ENCODE data around the gene TTC21B. TPM values are rescaled to one million over a fixed set of nuclear protein-coding genes. Genes with fewer than 3 reads are reported as not detected.

TTC21B gene
- total and polyA plus RNA-seq, 10 of the 15 experiments (the other 5 are each of a cell fraction or from before 2014, with no cell fraction given): 2.7 to 22.4 (median 11.3) TPM

DNA sequence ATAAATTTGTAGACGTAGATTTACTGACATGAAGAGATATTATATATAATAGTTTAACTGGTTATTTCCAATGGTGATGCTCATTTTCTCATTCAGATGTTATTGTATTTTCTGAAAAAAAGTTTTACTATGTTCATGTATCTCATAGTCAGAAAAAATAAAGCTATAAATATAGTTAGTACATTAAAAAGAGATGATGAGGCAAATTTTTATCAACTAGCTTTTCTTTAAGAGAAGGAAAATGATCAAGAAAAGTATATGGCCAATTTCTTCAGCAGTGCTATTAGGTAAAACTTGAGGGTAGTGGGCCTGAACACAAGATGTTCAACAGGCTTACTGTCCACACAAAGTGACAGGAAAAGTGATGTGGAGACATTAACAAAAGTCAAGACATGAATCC lies 11.7 kb downstream of the TTC21B start:
- intact Hi-C loops (cut with micrococcal nuclease; ENCODE audit: unreplicated experiment) (no loop called here), in situ Hi-C loops (cut with MboI) (no loop called here)
- H3K9ac ChIP-seq (ENCODE audit: control insufficient read depth, insufficient read depth, low read length): no peak overlapping the region
- no peaks in the 10 kb centered on the region for H4K20me1 ChIP-seq (ENCODE audit: control insufficient read depth, insufficient read depth)
- ATAC-seq (no peak), DNase-seq (ENCODE audit: low read depth, low spot score) (no peak), FAIRE-seq (no peak)
- POLR2A ChIA-PET: interaction anchor here (1.0 kb wide), 1 partner anchor 12 kb away, joined by 4 read pairs; the partner anchor contains the start of gene TTC21B
- H3K4me3 ChIP-seq: no peak overlapping the region
- H2AFZ ChIP-seq (ENCODE audit: control insufficient read depth, low read depth, low read length): no peak overlapping the region
- no peaks in the 10 kb centered on the region for H3K27me3 ChIP-seq (replicated peaks in 1 of 2; ENCODE audit: control insufficient read depth in 2 of 2, insufficient read depth in 2 of 2, low read length in 1 of 2)
- H3K4me1 ChIP-seq (ENCODE audit: control insufficient read depth, insufficient read depth, low read length): no peaks in the 10 kb centered on the region
- no peak overlapping the region for H3K4me2 ChIP-seq (ENCODE audit: control insufficient read depth, insufficient read depth)
- H3K9me3 ChIP-seq (replicated peaks; ENCODE audit: control insufficient read depth, insufficient read depth, low read length): no peaks in the 10 kb centered on the region
- BruUV-seq (replicated peaks): no TSS peak
- SMC1A ChIA-PET (ENCODE audit: uncharacterized antibody, unreplicated experiment): interaction anchor here (2.2 kb wide), 1 partner anchor 11 kb away, joined by 8 read pairs; the partner anchor contains the start of gene TTC21B
- no peak overlapping the region for H3K27ac ChIP-seq (ENCODE audit: control insufficient read depth, insufficient read depth)
- RAD21 ChIA-PET (ENCODE audit: unreplicated experiment): no interaction called here
- H3K36me3 ChIP-seq (ENCODE audit: control insufficient read depth in 2 of 2, insufficient read depth in 2 of 2, low read length in 1 of 2): peaks cover 0 to 11% of the 10 kb centered on the region in 2 experiments
- 100% methylated on average over 1 of the region's 1 CpG for WGBS (ENCODE audit: insufficient coverage, insufficient replicate concordance, low lambda C conversion rate, missing lambda C conversion rate)
- no peaks in the 10 kb centered on the region for H3K79me2 ChIP-seq (ENCODE audit: control insufficient read depth, insufficient read depth, low read length)
- CTCF ChIA-PET: interaction anchor here (1.7 kb wide), 1 partner anchor 11 kb away, joined by 5 read pairs; the partner anchor contains the start of gene TTC21B
- TF ChIP-seq BMI1 (IDR thresholded peaks at IDR 0.05; ENCODE audit: borderline replicate concordance): no peak
- no peak for TF ChIP-seq POLR2AphosphoS5 (IDR thresholded peaks at IDR 0.05; ENCODE audit: low read length)
- TF ChIP-seq JUNB (IDR thresholded peaks at IDR 0.05): no peak
- TF ChIP-seq CBX3 (IDR thresholded peaks at IDR 0.05; ENCODE audit: borderline replicate concordance, low read depth): no peak
- no peak for TF ChIP-seq YY1 (IDR thresholded peaks at IDR 0.05; ENCODE audit: low read depth, low read length)
- TF ChIP-seq TCF12 (IDR thresholded peaks at IDR 0.05; ENCODE audit: low read depth, low read length): no peak
- TF ChIP-seq SKIL (IDR thresholded peaks at IDR 0.05; ENCODE audit: low read depth, poor library complexity, severe bottlenecking): no peak
- no peak for TF ChIP-seq STAT3 (IDR thresholded peaks at IDR 0.05; ENCODE audit: low read depth, low read length)
- TF ChIP-seq BACH1 (IDR thresholded peaks at IDR 0.05; ENCODE audit: borderline replicate concordance): no peak
- no peak for TF ChIP-seq SMAD1 (IDR thresholded peaks at IDR 0.05; ENCODE audit: low read depth, partially characterized antibody)
- TF ChIP-seq NBN (IDR thresholded peaks at IDR 0.05): no peak
- TF ChIP-seq, protein P1, sequence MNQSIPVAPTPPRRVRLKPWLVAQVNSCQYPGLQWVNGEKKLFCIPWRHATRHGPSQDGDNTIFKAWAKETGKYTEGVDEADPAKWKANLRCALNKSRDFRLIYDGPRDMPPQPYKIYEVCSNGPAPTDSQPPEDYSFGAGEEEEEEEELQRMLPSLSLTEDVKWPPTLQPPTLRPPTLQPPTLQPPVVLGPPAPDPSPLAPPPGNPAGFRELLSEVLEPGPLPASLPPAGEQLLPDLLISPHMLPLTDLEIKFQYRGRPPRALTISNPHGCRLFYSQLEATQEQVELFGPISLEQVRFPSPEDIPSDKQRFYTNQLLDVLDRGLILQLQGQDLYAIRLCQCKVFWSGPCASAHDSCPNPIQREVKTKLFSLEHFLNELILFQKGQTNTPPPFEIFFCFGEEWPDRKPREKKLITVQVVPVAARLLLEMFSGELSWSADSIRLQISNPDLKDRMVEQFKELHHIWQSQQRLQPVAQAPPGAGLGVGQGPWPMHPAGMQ (IDR thresholded peaks at IDR 0.05; ENCODE audit: borderline replicate concordance): no peak
- TF ChIP-seq, protein P2, sequence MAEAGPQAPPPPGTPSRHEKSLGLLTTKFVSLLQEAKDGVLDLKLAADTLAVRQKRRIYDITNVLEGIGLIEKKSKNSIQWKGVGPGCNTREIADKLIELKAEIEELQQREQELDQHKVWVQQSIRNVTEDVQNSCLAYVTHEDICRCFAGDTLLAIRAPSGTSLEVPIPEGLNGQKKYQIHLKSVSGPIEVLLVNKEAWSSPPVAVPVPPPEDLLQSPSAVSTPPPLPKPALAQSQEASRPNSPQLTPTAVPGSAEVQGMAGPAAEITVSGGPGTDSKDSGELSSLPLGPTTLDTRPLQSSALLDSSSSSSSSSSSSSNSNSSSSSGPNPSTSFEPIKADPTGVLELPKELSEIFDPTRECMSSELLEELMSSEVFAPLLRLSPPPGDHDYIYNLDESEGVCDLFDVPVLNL (IDR thresholded peaks at IDR 0.05; ENCODE audit: low read depth, low read length): no peak
- no peak for TF ChIP-seq ZNF384 (IDR thresholded peaks at IDR 0.05; ENCODE audit: borderline replicate concordance, low read depth, low read length)

All from GM12878 (cell line).